GM12892 (cell line): ENCODE measurements around the gene PILRA.

Experiments used
- POLR2A ChIP-seq: IDR thresholded peaks from 2 replicates; pipeline ENCODE4 v1.6.1; 2011; ENCODE audit warnings: low read depth, low read length, control low read depth
- POLR2AphosphoS5 ChIP-seq: IDR thresholded peaks from 2 replicates; pipeline ENCODE4 v1.6.1; 2011; ENCODE audit warnings: low read depth, low read length, control low read depth
- TAF1 ChIP-seq: IDR thresholded peaks from 2 replicates; pipeline ENCODE4 v1.6.1; 2011; ENCODE audit warnings: low read depth, mild to moderate bottlenecking, control low read depth, low read length, borderline replicate concordance

GRCh38 chr7:100376066-100376465 is 2.8 kb downstream of the PILRA start:
- TF ChIP-seq POLR2A (no peak), TAF1 (no peak), POLR2AphosphoS5 (no peak)
